Measurements from ENCODE around the gene MPP1. TPM values are rescaled to one million over a fixed set of nuclear protein-coding genes. Genes with fewer than 3 reads are reported as not detected.
A peak's percentile ranks its signal among the peaks of the same experiment; 100 is the strongest.

Gene MPP1
- total RNA-seq, 1 experiment from 2014 or later, result 1.3 TPM

GRCh38 chrX:154793084-154793795 lies 12.0 kb downstream of the MPP1 start:
- Mint-ChIP-seq H3K27ac (ENCODE audit: unreplicated experiment) (no peak overlapping the region), H3K36me3 (ENCODE audit: insufficient read depth, unreplicated experiment) (no peaks in the 10 kb centered on the region), H3K4me3 (ENCODE audit: low read depth, unreplicated experiment) (no peak overlapping the region), H3K27me3 (ENCODE audit: unreplicated experiment) (peaks cover 58% of the 10 kb centered on the region), H3K4me1 (ENCODE audit: low read depth, unreplicated experiment) (peaks cover 24% of the 10 kb centered on the region), H3K9me3 (ENCODE audit: low read depth, unreplicated experiment) (no peaks in the 10 kb centered on the region)
- intact Hi-C loops (cut with micrococcal nuclease; ENCODE audit: unreplicated experiment), result no loop called here
- no peak for TF ChIP-seq CTCF (IDR thresholded peaks at IDR 0.05; ENCODE audit: unreplicated experiment)
- DNase-seq, result no peak
- no TSS peak for BruUV-seq (replicated peaks)
- CTCF ChIA-PET, result no interaction called here

GRCh38 chrX:154791939-154792338 lies 13.3 kb downstream of the MPP1 start:
- Mint-ChIP-seq H3K36me3 (ENCODE audit: insufficient read depth, unreplicated experiment) (no peaks in the 10 kb centered on the region), H3K9me3 (ENCODE audit: low read depth, unreplicated experiment) (no peaks in the 10 kb centered on the region), H3K27ac (ENCODE audit: unreplicated experiment) (no peak overlapping the region), H3K4me1 (ENCODE audit: low read depth, unreplicated experiment) (peaks cover 18% of the 10 kb centered on the region), H3K27me3 (ENCODE audit: unreplicated experiment) (peaks cover 66% of the 10 kb centered on the region), H3K4me3 (ENCODE audit: low read depth, unreplicated experiment) (no peak overlapping the region)
- DNase-seq, result no peak
- CTCF ChIA-PET, result interaction anchor here (1.1 kb wide), 1 partner anchor 29 kb away, joined by 3 read pairs; the partner anchor contains the start of gene DKC1
- intact Hi-C loops (cut with micrococcal nuclease; ENCODE audit: unreplicated experiment), result no loop called here
- no TSS peak for BruUV-seq (replicated peaks)
- no peak for TF ChIP-seq CTCF (IDR thresholded peaks at IDR 0.05; ENCODE audit: unreplicated experiment)

GRCh38 chrX:154791467-154791866 lies 13.8 kb downstream of the MPP1 start:
- Mint-ChIP-seq H3K9me3 (ENCODE audit: low read depth, unreplicated experiment) (no peaks in the 10 kb centered on the region), H3K4me3 (ENCODE audit: low read depth, unreplicated experiment) (no peak overlapping the region), H3K27ac (ENCODE audit: unreplicated experiment) (no peak overlapping the region), H3K27me3 (ENCODE audit: unreplicated experiment) (peaks cover 66% of the 10 kb centered on the region), H3K4me1 (ENCODE audit: low read depth, unreplicated experiment) (peaks cover 13% of the 10 kb centered on the region), H3K36me3 (ENCODE audit: insufficient read depth, unreplicated experiment) (peaks cover under 1% of the 10 kb centered on the region)
- CTCF ChIA-PET, result interaction anchor here (1.1 kb wide), 1 partner anchor 29 kb away, joined by 3 read pairs; the partner anchor contains the start of gene DKC1
- no TSS peak for BruUV-seq (replicated peaks)
- no peak for TF ChIP-seq CTCF (IDR thresholded peaks at IDR 0.05; ENCODE audit: unreplicated experiment)
- DNase-seq, result peak; percentile 10
- intact Hi-C loops (cut with micrococcal nuclease; ENCODE audit: unreplicated experiment), result no loop called here

- TF ChIP-seq CTCF (IDR thresholded peaks at IDR 0.05; ENCODE audit: unreplicated experiment), result no peak
- Mint-ChIP-seq H3K27ac (ENCODE audit: unreplicated experiment) (no peak overlapping the region), H3K36me3 (ENCODE audit: insufficient read depth, unreplicated experiment) (peaks cover 5% of the 10 kb centered on the region), H3K4me1 (ENCODE audit: low read depth, unreplicated experiment) (peaks cover under 1% of the 10 kb centered on the region), H3K27me3 (ENCODE audit: unreplicated experiment) (peaks cover 85% of the 10 kb centered on the region), H3K9me3 (ENCODE audit: low read depth, unreplicated experiment) (no peaks in the 10 kb centered on the region), H3K4me3 (ENCODE audit: low read depth, unreplicated experiment) (no peak overlapping the region)
- DNase-seq, result no peak
- no TSS peak for BruUV-seq (replicated peaks)
- intact Hi-C loops (cut with micrococcal nuclease; ENCODE audit: unreplicated experiment), result no loop called here
- CTCF ChIA-PET, result no interaction called here
Observed at GRCh38 chrX:154785716-154786115, 19.6 kb downstream of the MPP1 start.
